Fibroblast of lung (primary cell): ENCODE results near the gene SLC43A1.

ENCODE experiments used
- EZH2 ChIP-seq: IDR thresholded peaks from 2 replicates; pipeline ENCODE4 v1.5.1; 2012; ENCODE audit warnings: low read length, control low read depth, mild to moderate bottlenecking; ENCODE audit errors: missing control alignments
- TF ChIP-seq, protein P1 (sequence below), 2 donors: IDR thresholded peaks in 1 of 2; conservative IDR thresholded peaks in 1 of 2; 1 replicate in 1 of 2; 2 replicates in 1 of 2; pipeline ENCODE4 v1.5.1; 2011 to 2012; ENCODE audit warnings: low read length in 2 of 2, control low read depth in 1 of 2, inconsistent platforms in 1 of 2, low read depth in 1 of 2, mild to moderate bottlenecking in 1 of 2

DNA sequence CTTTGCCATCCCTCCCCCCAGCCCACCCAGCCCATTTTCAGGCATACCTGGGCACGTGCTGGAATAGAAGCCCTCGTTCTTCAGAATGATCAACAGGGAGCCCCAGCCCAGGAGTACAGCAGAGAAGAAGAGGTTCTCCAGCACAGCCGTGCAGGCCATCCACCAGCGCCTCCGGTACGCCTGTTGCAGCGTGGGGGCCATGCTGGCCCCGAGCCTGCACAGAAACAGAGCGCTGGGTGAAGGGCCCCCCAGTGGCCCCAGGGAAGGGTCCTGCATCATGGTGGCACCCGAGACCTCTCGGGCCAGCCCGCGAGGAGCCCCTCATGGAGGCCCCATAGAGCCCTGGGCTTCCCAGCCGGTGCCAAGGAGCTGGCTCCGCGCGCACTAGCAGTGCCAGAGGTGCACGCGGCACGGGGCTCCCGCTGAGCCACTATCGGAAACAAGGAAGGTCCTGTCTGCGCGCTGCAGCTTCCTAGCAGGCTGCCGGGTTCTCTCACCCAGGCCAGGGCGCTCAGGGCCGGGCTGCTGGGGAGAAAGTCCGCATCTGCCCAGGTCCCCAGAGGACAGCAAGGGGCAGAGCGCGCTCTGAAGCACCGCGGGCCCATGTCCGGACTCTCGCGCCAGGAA lies 1.5 kb downstream of the SLC43A1 start:
- TF ChIP-seq EZH2 = no peak
- TF ChIP-seq, protein P1, sequence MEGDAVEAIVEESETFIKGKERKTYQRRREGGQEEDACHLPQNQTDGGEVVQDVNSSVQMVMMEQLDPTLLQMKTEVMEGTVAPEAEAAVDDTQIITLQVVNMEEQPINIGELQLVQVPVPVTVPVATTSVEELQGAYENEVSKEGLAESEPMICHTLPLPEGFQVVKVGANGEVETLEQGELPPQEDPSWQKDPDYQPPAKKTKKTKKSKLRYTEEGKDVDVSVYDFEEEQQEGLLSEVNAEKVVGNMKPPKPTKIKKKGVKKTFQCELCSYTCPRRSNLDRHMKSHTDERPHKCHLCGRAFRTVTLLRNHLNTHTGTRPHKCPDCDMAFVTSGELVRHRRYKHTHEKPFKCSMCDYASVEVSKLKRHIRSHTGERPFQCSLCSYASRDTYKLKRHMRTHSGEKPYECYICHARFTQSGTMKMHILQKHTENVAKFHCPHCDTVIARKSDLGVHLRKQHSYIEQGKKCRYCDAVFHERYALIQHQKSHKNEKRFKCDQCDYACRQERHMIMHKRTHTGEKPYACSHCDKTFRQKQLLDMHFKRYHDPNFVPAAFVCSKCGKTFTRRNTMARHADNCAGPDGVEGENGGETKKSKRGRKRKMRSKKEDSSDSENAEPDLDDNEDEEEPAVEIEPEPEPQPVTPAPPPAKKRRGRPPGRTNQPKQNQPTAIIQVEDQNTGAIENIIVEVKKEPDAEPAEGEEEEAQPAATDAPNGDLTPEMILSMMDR (conservative IDR thresholded peaks at IDR 0.05 in 1 of 2, IDR thresholded peaks at IDR 0.05 in 1 of 2; ENCODE audit: low read depth in 1 of 2, low read length in 2 of 2) = no peak
